A549 (cell line): ENCODE measurements around the gene NOL3. TPM values are rescaled to one million over a fixed set of nuclear protein-coding genes. Genes with fewer than 3 reads are reported as not detected.

ENCODE experiments used
- ATAC-seq, 2 experiments: fragments of 200-7000 bp in 1 of 2; fragments of >200 bp in 1 of 2; cut with Nextera tagmentation in 1 of 2; cut with Tn5 transposase in 1 of 2; 3 replicates each; pipeline versions ENCODE4 v1.8.0 to v1.9.1; 2018 to 2020; ENCODE audit warnings: mild to moderate bottlenecking in 1 of 2, moderate library complexity in 1 of 2
- CTCF ChIA-PET: fragments of 300-600 bp; sonication (Branson Sonifier 250); formaldehyde crosslinking; extraction: SDS; loops from one replicate; lab custom pipeline; 2021; ENCODE audit warnings: antibody characterized with exemption, inconsistent platforms; lab: Yijun Ruan, JAX
- POLR2A ChIA-PET: fragments of 350-600 bp; formaldehyde crosslinking; extraction: SDS; loops from one replicate; lab custom pipeline; 2021; ENCODE audit warnings: antibody characterized with exemption, inconsistent platforms; lab: Yijun Ruan, JAX
- DNase-seq, 2 experiments: peaks; one replicate each; pipeline versions ENCODE4 v3.0.0 to v3.0.0-alpha.2; 2011 to 2016; ENCODE audit warnings: low read depth in 1 of 2, low spot score in 1 of 2
- FAIRE-seq: peaks from 2 replicates; lab custom pipeline; 2011; peaks lifted over from hg19 to GRCh38; lab: Jason Lieb, UNC
- H3K27ac ChIP-seq, 2 experiments: fragments of >200 bp; sonication (Bioruptor Twin); formaldehyde crosslinking; 3 replicates each; pipeline ENCODE4 v1.5.1; 2016 to 2017
- H3K4me1 ChIP-seq: fragments of >200 bp; sonication (Bioruptor Twin); formaldehyde crosslinking; 3 replicates; pipeline ENCODE4 v1.6.1; 2016
- H3K4me2 ChIP-seq: fragments of >200 bp; sonication (Bioruptor Twin); formaldehyde crosslinking; 3 replicates; pipeline ENCODE4 v1.6.1; 2016
- H3K4me3 ChIP-seq: fragments of >200 bp; sonication (Bioruptor Twin); formaldehyde crosslinking; 3 replicates; pipeline ENCODE4 v1.5.1; 2016
- H3K9me3 ChIP-seq: fragments of >200 bp; sonication (Bioruptor Twin); formaldehyde crosslinking; 3 replicates; pipeline ENCODE4 v1.6.1; 2016
- BHLHE40 ChIP-seq: IDR thresholded peaks from 2 replicates; pipeline ENCODE4 v1.6.1; 2012; ENCODE audit warnings: low read depth, low read length, inconsistent platforms
- CBX8 ChIP-seq: fragments of 200-600 bp; sonication (generic); IDR thresholded peaks from 2 replicates; pipeline ENCODE4 v1.6.1; 2016
- CTCF ChIP-seq: fragments of >200 bp; sonication (Bioruptor Twin); formaldehyde crosslinking; IDR thresholded peaks from 3 replicates; pipeline ENCODE4 v1.5.1; 2016
- EHF ChIP-seq: fragments of 250-450 bp; sonication (Bioruptor Pico); IDR thresholded peaks from 2 replicates; pipeline ENCODE4 v1.5.0; 2020; ENCODE audit warnings: mild to moderate bottlenecking
- EHMT2 ChIP-seq: fragments of 200-600 bp; sonication (generic); IDR thresholded peaks from 2 replicates; pipeline ENCODE4 v1.6.1; 2016; ENCODE audit warnings: antibody characterized with exemption, low read depth, mild to moderate bottlenecking, moderate library complexity
- FOSL2 ChIP-seq, 2 experiments: fragments of 450-650 bp in 1 of 2; fragments of >200 bp in 1 of 2; sonication (Bioruptor Twin) in 1 of 2; formaldehyde crosslinking; IDR thresholded peaks; 2 replicates each; pipeline versions ENCODE4 v1.5.0 to v1.6.1; 2016 to 2020; ENCODE audit warnings: mild to moderate bottlenecking in 1 of 2, moderate library complexity in 1 of 2
- GATA3 ChIP-seq: IDR thresholded peaks from 2 replicates; pipeline ENCODE4 v1.6.1; 2012; ENCODE audit warnings: borderline replicate concordance
- HES2 ChIP-seq: fragments of >200 bp; sonication (Bioruptor Twin); formaldehyde crosslinking; IDR thresholded peaks from 2 replicates; pipeline ENCODE4 v1.6.1; 2016
- HMGXB4 ChIP-seq: fragments of 250-450 bp; sonication (Bioruptor Pico); IDR thresholded peaks from 2 replicates; pipeline ENCODE4 v1.5.0; 2021; ENCODE audit warnings: mild to moderate bottlenecking, moderate library complexity, borderline replicate concordance
- HOXA7 ChIP-seq: fragments of 250-450 bp; sonication (Bioruptor Pico); IDR thresholded peaks from 2 replicates; pipeline ENCODE4 v1.5.0; 2020; ENCODE audit warnings: mild to moderate bottlenecking, moderate library complexity
- HOXB13 ChIP-seq: fragments of 250-450 bp; sonication (Bioruptor Pico); IDR thresholded peaks from 2 replicates; pipeline ENCODE4 v1.5.0; 2020; ENCODE audit warnings: low read depth, mild to moderate bottlenecking, moderate library complexity
- HOXB5 ChIP-seq: fragments of 250-450 bp; sonication (Bioruptor Pico); IDR thresholded peaks from 2 replicates; pipeline ENCODE4 v1.5.0; 2020; ENCODE audit warnings: mild to moderate bottlenecking, moderate library complexity
- JUNB ChIP-seq: fragments of >200 bp; sonication (Bioruptor Twin); formaldehyde crosslinking; IDR thresholded peaks from 2 replicates; pipeline ENCODE4 v1.6.1; 2016
- KDM5A ChIP-seq: fragments of 200-600 bp; sonication (generic); IDR thresholded peaks from 2 replicates; pipeline ENCODE4 v1.6.1; 2016; ENCODE audit warnings: antibody characterized with exemption, mild to moderate bottlenecking
- MAX ChIP-seq: IDR thresholded peaks from 2 replicates; pipeline ENCODE4 v1.6.1; 2012
- MYC ChIP-seq: IDR thresholded peaks from 2 replicates; pipeline ENCODE4 v1.6.1; 2012; ENCODE audit warnings: mild to moderate bottlenecking, inconsistent platforms, low read length, improper control_type of control experiment, borderline replicate concordance
- NFE2L2 ChIP-seq: fragments of 150-350 bp; conservative IDR thresholded peaks from 2 replicates; pipeline ENCODE4 v1.6.1; 2014; ENCODE audit warnings: low read length
- NPAS2 ChIP-seq: fragments of 250-450 bp; sonication (Bioruptor Pico); IDR thresholded peaks from 2 replicates; pipeline ENCODE4 v1.8.0; 2022; ENCODE audit warnings: mild to moderate bottlenecking, moderate library complexity, borderline replicate concordance
- PBX3 ChIP-seq: IDR thresholded peaks from 2 replicates; pipeline ENCODE4 v1.6.1; 2012
- POLR2A ChIP-seq: IDR thresholded peaks from 2 replicates; pipeline ENCODE4 v1.6.1; 2012; ENCODE audit warnings: mild to moderate bottlenecking, low read length
- RAD21 ChIP-seq, 2 experiments: fragments of >200 bp in 1 of 2; sonication (Bioruptor Twin) in 1 of 2; formaldehyde crosslinking in 1 of 2; IDR thresholded peaks in 1 of 2; conservative IDR thresholded peaks in 1 of 2; 2 replicates in 1 of 2; 3 replicates in 1 of 2; pipeline ENCODE4 v1.6.1; 2012 to 2018; ENCODE audit warnings: inconsistent platforms in 1 of 2
- RFX5 ChIP-seq: fragments of 450-650 bp; IDR thresholded peaks from 2 replicates; pipeline ENCODE4 v1.7.1; 2014; ENCODE audit warnings: antibody characterized with exemption, mild to moderate bottlenecking, moderate library complexity
- RNF2 ChIP-seq: fragments of 200-600 bp; sonication (generic); IDR thresholded peaks from 2 replicates; pipeline ENCODE4 v1.6.1; 2016; ENCODE audit warnings: low read depth, mild to moderate bottlenecking, antibody characterized with exemption, moderate library complexity, borderline replicate concordance
- SMC3 ChIP-seq: fragments of >200 bp; sonication (Bioruptor Twin); formaldehyde crosslinking; IDR thresholded peaks from 3 replicates; pipeline ENCODE4 v1.6.1; 2018; ENCODE audit warnings: inconsistent platforms
- SREBF2 ChIP-seq: fragments of 450-650 bp; IDR thresholded peaks from 2 replicates; pipeline ENCODE4 v1.6.1; 2014; ENCODE audit warnings: mild to moderate bottlenecking, moderate library complexity
- TP53 ChIP-seq: fragments of 250-450 bp; sonication (Bioruptor Pico); IDR thresholded peaks from 2 replicates; pipeline ENCODE4 v1.5.0; 2021; ENCODE audit warnings: mild to moderate bottlenecking, moderate library complexity
- USF2 ChIP-seq: fragments of 450-650 bp; IDR thresholded peaks from 2 replicates; pipeline ENCODE4 v1.6.1; 2014; ENCODE audit warnings: antibody characterized with exemption
- ZC3H11A ChIP-seq: fragments of 450-650 bp; IDR thresholded peaks from 2 replicates; pipeline ENCODE4 v1.6.1; 2014; ENCODE audit warnings: antibody characterized with exemption, mild to moderate bottlenecking
- WGBS: methylation state at CpG from one replicate; pipeline ENCODE4 v1.1.6; 2017; ENCODE audit errors: missing lambda C conversion rate; 5-methylcytosine and 5-hydroxymethylcytosine counted together
- polyA plus RNA-seq, 4 experiments: library from polyadenylated mRNA; depleted of rRNA in 3 of 4; stranded (reverse); fragments of >200 nt; fragmentation: RNase III in 1 of 4; extraction: RNeasy Plus Mini Kit Qiagen cat#74134 plus additional on column Dnase treatment in 1 of 4; gene quantifications; 2 replicates in 3 of 4; 3 replicates in 1 of 4; pipeline ENCODE4 v1.2.3, GENCODE V29; 2011 to 2017
- TF ChIP-seq, protein P1 (sequence below): IDR thresholded peaks from 2 replicates; pipeline ENCODE4 v1.6.1; 2012; ENCODE audit warnings: low read depth, borderline replicate concordance
- TF ChIP-seq, protein P2 (sequence below): fragments of 250-450 bp; sonication (Bioruptor Pico); IDR thresholded peaks from 2 replicates; pipeline ENCODE4 v1.5.0; 2020; ENCODE audit warnings: low read depth, mild to moderate bottlenecking, moderate library complexity

NOL3 gene
- polyA plus RNA-seq, 2 of the 4 experiments (the other 2 are of a cell fraction): 22.6 to 39.1 TPM

- Histone ChIP-seq H3K9me3 (no peaks in the 10 kb centered on the region), H3K4me2 (peak overlapping the region; percentile 88), H3K4me3 (peak overlapping the region; percentile 50), H3K4me1 (peaks cover 45% of the 10 kb centered on the region), H3K27ac (peak overlapping the region; percentile 84 to 87)
- ChIA-PET POLR2A (interaction anchor here (0.5 to 1.2 kb wide), 6 partner anchors 11 to 154 kb away, joined by 3 to 7 read pairs (median 4); partner anchors contain the start of gene CBFB), CTCF (interaction anchor here (0.6 to 20.5 kb wide), 13 partner anchors 12 to 307 kb away, joined by 3 to 314 read pairs (median 4); partner anchors contain the start of genes ATP6V0D1, B3GNT9, EXOC3L1 and FBXL8)
- no peak for FAIRE-seq
- peak; percentile 89 to 91 for DNase-seq
- 2% methylated on average over 37 of the region's 71 CpGs for WGBS
- ATAC-seq: peak; percentile 59 to 82
- TF ChIP-seq KDM5A (no peak), JUNB (no peak), EHMT2 (no peak), POLR2A (peak; percentile 62), HOXB5 (no peak), HOXA7 (CRISPR knock-in tag) (no peak), RAD21 (conservative IDR thresholded peaks at IDR 0.05 in 1 of 2, IDR thresholded peaks at IDR 0.05 in 1 of 2) (peak in 1 of 2 experiments; percentile 28; a peak in 2 of 5 replicates), MAX (peak; percentile 96), HOXB13 (CRISPR knock-in tag) (no peak), HMGXB4 (CRISPR knock-in tag) (no peak), BHLHE40 (no peak), RFX5 (no peak), SREBF2 (no peak), EHF (CRISPR knock-in tag) (no peak), SMC3 (peak; percentile 5; the same call in 1 of the 3 replicates), TP53 (CRISPR knock-in tag) (no peak), GATA3 (peak; percentile 31; the same call in 1 of the 2 replicates), ZC3H11A (no peak), CTCF (peak; percentile 26; the same call in 1 of the 3 replicates), FOSL2 (IDR thresholded peaks at IDR 0.05) (no peak), FOSL2 (CRISPR knock-in tag; IDR thresholded peaks at IDR 0.05) (no peak), HES2 (no peak), MYC (peak; percentile 40; the same call in 1 of the 2 replicates), NFE2L2 (no peak), NPAS2 (CRISPR knock-in tag) (no peak), USF2 (peak; percentile 75), PBX3 (peak; percentile 63), CBX8 (no peak), RNF2 (no peak)
- TF ChIP-seq, protein P1, sequence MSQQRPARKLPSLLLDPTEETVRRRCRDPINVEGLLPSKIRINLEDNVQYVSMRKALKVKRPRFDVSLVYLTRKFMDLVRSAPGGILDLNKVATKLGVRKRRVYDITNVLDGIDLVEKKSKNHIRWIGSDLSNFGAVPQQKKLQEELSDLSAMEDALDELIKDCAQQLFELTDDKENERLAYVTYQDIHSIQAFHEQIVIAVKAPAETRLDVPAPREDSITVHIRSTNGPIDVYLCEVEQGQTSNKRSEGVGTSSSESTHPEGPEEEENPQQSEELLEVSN: peak; percentile 84
- TF ChIP-seq, protein P2, sequence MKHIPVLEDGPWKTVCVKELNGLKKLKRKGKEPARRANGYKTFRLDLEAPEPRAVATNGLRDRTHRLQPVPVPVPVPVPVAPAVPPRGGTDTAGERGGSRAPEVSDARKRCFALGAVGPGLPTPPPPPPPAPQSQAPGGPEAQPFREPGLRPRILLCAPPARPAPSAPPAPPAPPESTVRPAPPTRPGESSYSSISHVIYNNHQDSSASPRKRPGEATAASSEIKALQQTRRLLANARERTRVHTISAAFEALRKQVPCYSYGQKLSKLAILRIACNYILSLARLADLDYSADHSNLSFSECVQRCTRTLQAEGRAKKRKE (CRISPR knock-in tag): no peak
Measured at GRCh38 chr16:67173808-67174705, 3.7 kb downstream of the NOL3 start.
